HG02759 (cell line): ENCODE data around the gene ADAP2.
"Not testable (repeated sequence)": the region's sequence is repeated elsewhere in the genome, so short reads cannot be mapped to it uniquely, and the experiment has no call there.

Experiments used
- ATAC-seq: cut with Tn5 transposase; IDR thresholded peaks from one replicate; pipeline ENCODE4 v1.9.1; 2021; ENCODE audit warnings: mild to moderate bottlenecking, moderate library complexity; ENCODE audit not compliant: unreplicated experiment

ADAP2 gene

DNA sequence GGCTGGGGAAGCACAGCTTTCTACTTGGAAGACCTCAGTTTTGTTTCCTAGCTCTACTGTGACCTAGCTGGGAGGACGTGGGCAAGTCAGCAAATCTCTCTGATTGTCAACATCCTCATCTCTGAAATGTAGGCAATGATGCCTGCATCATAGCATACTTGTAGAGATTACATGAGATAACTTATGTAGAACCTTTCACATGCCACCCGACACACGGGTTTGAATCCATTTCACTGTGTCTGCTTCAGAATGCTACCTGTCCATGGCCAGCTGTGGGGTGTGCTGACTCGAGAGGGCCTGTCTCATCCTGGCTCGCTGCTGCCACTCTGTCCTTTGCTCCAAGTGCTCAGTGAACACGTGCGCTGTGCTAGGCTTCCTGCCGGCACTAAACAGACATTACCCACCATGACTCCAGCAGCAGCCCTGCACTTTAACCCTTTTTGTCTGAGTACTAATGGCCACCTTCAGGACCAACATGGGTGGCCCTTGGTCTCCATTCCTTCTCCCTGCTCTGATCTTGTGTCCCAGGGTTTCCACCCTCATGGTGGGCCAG is 7.4 kb downstream of the ADAP2 start:
- ATAC-seq = no peak

DNA sequence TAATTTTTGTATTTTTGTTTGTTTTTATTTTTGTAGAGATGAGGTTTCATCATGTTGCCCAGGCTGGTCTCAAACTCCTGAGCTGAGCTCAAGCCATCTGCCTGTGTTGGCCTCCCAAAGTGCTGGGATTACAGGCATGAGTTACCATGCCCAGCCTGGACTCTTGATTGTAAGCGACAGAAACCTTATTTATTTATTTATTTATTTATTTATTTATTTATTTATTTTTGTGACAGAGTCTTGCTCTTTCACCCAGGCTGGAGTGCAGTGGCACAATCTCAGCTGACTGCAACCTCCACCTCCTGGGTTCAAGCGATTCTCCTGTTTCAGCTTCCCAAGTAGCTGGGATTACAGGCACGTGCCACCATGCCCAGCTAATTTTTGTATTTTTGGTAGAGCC is 8.1 kb downstream of the ADAP2 start:
- ATAC-seq = not testable (repeated sequence)

DNA sequence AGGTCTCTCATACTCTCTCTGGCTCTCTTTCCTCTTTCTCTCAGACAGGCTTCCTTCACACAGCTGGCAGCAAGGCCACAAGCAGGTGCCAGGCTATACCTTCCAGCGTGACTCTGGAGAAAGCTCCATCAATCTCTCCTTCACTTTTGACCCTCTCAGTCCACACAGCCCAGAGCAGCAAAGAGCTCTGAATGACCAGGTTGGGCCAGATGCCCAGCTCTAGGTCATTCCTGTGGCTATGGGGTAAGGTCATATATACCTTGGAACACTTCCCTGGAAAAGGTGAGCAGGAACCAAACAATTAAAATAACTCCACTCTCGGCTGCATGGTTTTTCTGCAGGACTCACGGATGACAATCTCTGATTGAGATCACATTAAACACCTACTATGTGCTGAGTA is 8.8 kb downstream of the ADAP2 start:
- ATAC-seq = no peak

DNA sequence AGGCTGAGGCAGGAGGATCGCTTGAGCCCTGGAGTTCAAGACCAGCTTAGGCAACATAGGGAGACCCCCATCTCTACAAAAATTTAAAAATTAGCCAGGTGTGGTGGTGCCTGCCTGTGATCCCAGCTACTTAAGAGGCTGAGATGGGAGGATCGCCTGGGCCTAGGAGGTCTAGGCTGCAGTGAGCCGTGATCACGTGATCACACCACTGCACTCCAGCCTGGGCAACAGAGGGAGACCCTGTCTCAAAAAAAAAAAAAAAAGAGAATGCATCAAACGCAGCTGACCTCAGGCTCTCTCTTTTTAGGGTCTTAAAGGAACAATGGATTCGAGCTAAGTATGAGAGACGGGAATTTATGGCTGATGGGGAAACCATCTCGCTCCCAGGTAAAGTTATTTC is 9.8 kb downstream of the ADAP2 start:
- ATAC-seq = not testable (repeated sequence)

DNA sequence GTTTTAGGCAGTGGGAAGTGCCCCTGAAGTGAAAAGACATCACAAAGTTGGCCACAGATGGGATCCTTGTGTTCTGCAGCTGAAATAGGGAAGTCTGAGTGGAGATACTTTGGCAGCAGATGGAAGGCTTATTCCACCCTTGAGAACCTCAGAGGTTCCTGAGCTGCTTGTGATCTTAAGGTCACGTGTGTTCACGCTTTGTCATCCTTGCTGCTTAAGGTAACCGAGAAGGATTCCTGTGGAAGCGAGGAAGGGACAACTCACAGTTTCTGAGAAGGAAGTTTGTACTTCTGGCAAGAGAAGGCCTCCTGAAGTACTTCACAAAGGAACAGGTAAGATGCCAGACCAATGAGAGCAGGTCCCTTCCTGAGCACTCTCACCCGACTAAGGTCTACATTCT is 12.2 kb downstream of the ADAP2 start:
- ATAC-seq = no peak

DNA sequence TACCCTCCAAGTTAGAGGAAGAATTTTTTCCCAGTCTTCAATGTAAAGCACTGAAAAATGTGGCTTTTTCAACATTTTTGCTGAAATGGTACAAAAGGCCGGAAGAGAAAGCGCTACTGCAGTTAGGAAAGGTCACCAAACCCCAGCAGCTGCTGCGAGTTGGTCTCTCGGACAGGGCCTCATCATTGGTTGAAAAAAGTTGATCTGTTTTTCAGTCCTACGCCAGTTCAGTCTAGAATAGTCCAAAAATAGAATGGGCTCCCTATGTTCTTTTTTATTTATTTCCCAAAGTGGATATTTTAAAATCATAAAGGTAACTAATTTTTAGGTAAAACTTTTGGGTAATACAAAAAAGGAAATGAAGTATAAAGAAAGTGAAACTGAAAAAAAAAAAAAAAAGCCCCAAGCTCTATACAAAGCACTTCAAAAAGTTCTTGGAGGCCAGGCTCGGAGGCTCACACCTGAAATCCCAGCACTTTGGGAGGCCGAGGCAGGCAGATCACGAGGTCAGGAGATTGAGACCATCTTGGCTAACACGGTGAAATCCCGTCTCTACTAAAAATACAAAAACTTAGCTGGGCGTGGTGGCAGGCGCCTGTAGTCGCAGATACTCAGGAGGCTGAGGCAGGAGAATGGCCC is 17.4 kb downstream of the ADAP2 start:
- ATAC-seq = no peak

DNA sequence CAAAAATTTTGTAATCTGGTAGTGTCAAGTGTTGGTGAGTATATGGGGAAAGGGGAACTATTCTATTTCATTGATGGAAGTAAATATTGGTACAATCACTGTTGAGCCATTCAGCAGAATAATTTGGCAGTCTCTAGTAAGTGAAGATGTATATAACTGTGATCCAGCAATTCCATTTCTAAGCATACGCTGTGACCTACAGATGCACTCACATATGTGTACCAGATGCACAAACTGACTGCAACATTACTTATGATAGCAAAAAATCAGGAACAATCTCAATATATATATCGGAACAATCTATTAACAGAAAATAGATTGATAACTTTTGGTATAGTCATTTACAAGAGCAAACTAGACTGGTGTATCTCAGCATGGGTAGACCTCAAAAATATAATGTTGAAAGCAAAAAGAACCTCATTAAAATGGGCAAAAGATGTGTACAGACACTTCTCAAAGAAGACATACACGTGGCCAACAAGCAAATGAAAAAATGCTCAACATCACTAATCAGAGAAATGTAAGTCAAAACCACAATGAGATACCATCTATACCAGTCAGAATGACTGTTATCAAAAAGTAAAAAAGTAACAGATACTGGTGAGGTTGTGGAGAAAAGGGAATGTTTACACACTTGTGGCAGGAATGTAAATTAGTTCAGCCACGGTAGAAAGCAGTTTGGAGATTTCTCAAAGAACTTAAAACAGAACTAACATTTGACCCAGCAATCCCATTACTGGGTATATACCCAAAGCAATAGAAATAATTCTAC is 20.7 kb downstream of the ADAP2 start:
- ATAC-seq = no peak

DNA sequence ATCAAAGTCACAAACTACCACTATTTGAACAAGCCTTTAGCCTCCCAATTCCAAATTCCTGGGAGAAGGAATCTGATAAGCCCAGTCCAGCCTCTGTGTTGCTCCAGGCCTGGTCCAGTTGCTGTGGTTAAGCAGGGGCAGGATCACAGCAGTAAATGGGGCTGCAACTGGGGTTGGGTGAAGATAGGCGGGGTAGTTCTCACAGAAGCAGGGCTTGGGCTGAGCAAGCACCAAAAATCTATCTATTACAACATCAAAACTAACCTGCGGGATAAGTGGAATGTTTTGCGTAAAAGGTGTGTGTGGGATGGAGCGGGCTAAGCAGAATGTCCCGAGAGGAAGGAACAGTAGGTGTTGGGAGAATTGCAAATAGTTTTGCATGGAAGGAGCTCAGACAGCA is 26.1 kb downstream of the ADAP2 start:
- no peak for ATAC-seq

DNA sequence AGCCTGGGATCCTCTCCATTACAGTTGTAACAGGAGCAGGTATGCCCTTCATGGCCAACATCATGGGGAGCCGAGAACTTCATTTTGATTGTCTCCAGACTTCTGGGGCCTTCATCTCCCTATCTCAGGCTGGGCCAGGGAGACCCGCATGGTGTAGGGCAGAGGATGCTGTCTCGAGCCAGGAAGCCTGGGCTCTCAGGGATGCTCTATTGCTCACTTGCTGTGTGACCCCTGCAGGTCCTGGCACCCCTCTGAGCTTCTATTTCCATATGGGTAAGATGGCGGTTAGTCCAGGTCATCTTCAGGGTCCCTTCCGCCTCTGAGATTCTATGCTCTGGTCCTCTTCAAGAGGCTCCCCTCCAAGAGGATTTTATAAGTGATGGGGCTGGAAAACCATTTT is 28.4 kb downstream of the ADAP2 start:
- ATAC-seq = no peak

DNA sequence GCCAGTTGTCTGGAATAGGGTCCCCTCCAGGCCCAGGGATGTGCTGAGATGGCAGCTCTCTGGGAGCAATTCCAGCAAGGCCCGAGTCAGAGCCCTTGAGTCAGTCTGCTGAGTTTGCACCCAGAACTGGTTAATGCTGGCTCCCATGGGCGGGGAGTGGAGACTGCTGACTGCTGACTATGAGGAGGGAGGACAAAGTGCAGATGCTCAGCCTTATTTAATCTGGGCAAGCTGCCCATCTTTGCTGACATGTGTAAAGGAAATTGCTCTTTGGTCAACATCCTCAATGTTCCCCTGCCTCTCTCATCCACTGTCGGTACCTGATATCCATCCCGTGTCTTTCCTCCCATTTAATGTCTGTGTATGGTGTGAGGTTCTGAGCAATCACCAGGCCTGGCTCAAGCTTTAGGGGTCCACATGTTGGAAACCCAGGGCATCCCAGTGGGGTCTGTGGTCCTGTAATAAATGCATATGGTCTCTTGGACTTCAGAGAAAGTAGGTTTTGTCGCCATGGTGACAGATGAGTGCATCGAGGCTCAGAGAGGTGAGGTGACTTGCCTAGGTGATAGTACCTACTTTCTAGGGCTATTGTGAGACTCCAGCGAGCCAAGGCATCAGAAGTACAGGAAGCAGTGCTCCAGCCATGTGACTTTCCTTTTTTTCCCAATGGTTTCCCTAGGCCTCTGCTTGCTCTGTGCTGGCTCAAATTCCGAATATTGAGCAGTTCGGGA is 29.1 kb downstream of the ADAP2 start:
- no peak for ATAC-seq

DNA sequence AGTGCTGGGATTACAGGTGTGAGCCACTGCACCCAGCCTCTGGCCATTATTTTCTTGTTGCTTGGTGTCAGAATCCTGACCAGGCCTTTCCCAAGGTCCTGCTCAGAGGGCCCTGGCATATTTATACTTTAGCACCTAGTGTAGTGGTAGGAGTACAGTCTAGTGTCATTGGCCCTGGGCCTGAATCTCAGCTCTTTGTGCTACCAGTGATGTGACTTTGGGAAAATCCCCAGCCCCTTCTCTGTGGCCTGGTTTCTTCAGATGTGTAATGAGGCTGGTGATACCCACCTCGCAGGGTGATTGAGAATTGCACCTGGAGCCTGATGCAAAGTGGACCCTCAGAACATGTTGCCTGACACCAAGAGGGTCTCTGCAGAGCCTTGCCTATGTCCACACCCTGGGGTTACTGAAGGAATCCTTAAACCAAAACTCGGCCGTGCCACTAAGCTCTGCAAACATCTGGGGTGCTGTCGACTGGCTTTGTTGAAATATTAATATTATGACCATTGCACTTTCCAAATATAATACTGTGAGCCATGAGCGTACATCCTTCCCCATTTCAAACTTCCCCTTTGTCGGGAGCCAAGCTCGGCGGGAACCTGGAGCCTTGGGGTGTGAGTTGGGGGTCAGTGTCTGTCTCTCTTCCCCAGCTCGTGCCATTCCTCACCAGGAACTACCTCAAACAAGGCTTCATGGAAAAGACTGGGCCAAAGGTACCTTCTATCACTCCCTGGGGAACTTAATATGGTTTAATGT is 31.1 kb downstream of the ADAP2 start:
- ATAC-seq = no peak

DNA sequence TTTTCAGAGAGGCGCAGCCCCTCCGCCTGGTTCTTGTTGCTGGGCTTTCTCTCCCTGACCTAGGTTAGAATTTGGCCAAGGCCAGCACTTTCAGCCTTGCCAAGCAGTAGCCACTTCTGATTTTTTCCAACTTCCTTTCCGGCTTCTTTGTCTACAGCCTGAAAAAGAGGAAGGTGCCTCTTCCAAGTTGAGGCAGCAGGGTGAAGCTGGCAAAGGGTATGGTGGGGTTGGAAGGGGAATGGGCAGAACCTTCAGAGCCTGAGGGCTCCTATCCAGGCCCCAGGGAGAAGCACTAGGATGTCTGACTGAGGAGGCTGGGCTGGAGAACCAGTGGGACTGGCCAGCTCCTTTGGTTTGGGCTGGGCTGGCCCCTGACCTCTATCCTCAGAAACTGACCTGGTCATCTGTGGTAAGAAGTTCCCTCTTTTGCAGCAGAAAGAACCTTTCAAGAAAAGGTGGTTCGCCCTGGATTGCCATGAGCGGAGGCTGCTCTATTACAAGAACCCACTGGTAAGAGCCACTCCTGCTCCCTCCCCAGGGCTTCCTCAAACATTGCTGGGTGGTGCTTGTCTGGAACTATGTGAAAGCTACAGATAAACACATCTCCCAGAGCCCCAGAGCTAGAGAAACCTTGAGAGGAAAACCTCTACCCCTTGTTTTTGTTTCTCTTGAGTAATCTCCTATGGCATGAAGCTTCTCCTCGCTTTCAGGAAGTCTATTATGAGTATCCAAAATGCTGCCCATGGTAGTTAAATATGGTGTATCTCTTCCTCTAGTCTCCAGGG is 32.5 kb downstream of the ADAP2 start:
- no peak for ATAC-seq

DNA sequence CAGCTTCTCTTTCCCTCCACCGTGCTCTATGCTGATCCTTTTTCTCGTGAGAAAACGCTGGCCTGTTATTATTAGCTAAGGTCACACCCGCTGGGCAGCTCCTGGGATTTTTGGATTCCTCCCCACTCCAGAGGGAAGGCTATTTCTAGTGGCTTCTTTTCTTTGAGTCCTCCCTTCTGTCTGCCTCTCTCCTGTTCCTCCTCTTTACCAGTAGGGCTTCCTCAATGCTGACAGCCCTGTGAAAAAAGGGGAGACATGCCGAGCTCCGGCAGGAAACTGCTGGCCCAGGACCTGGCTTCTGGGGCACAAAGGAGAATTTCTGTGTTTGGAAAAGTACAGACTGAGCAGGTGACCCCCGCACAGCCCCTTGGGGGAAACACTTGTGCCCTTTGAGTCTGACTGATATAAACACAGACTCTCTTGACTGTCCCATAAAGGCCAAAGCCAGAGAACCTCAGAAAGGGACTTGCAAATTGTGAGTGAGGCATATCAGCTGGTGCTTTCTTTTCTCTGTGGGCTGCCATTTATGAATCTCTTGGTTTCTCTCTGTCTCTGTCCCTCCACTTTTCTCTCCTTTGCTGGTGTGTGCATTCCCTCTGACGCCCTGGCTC is 35.1 kb downstream of the ADAP2 start:
- no peak for ATAC-seq

DNA sequence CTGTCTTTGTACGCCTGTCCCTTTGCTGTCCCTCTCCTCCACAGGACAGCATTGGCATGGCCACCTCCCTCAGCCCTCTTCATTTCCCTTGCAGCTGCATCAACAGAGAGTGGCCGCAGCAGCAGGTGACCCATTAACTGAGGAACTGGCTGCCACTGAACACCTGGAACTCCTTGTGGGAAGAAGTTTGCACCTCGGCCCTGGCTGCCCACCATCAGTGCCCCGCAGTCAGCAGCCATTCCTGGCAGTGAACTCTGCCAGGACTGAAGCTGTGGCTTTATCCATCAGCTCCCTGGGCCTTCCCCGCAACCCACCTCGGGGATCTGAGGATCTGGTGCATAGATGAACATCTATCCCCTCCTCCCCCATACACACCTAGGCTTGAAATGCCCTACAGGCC is 36.0 kb downstream of the ADAP2 start:
- no peak for ATAC-seq

DNA sequence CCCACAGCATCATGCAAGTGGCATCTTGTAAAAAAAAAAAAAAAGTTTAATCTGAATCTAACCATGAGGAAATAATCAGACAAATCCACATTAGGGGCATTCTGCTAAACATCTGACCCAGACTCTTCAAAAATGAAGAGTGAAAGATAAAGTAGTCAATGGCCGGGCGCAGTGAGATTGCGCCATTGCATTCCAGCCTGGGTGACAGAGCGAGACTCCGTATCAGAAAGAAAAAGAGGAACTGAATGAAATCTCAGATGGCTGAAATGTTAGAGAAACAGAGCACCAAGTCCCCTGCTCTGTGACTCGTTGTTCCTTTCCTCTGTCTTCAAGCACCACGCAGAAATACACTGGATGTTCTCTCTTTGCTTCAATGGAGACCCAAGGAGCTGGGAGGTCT is 36.4 kb downstream of the ADAP2 start:
- no peak for ATAC-seq

DNA sequence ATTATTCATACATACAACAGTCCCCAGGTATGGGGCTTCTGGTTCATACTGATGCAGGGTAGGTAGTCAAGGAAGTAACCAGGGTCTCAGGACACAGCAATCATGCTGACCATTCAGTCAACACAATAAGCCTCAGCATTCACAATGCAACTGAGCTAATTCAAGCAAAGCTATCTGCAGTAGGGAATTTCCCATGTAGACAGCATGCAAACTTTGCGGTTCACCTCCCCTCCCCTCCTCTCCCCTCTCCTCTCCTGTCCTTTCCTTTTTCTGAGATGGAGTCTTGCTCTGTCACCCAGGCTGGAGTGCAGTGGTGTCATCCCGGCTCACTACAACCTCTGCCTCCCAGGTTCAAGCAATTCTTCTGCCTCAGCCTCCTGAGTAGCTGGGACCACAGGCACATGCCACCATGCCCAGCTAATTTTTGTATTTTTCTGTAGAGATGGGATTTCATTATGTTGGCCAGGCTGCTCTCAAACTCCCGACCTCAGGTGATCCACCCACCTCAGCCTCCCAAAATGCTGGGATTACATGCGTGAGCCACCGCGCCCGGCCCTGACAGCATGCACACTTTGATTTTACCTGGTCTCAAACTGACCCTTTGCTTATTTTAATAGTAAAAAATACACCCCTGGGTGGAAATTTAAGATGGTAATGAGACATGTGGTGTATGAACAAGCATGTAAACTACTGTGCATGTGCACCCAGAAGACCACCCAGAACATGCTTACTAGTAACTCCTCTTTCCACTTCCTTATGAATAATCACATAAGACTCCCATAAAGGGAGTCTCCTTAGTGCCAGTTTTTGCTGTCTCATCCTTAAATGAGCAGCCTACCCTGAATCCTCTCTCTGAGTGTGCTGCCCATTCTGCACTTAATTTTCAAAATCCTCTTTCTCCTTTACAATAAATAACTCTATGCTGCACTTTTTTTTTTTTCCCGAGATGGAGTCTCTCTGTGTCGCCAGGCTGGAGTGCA is 39.8 kb downstream of the ADAP2 start:
- peak; percentile 74 for ATAC-seq

DNA sequence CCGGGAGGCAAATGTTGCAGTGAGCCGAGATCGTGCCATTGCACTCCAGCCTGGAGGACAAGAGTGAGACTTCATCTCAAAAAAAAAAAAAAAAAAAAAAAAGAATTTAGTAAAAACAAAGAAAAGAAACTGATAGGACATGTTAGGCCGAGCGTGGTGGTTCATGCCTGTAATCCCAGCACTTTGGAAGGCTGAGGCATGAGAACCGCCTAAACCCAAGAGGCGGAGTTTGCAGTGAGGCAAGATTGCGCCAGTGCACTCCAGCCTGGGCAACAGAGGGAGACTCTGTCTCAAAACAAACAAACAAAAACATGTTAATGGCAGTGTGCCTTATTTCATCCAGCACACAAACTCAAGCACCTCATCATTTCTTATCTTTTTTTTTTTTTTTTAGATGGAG is 42.6 kb downstream of the ADAP2 start:
- not testable (repeated sequence) for ATAC-seq

DNA sequence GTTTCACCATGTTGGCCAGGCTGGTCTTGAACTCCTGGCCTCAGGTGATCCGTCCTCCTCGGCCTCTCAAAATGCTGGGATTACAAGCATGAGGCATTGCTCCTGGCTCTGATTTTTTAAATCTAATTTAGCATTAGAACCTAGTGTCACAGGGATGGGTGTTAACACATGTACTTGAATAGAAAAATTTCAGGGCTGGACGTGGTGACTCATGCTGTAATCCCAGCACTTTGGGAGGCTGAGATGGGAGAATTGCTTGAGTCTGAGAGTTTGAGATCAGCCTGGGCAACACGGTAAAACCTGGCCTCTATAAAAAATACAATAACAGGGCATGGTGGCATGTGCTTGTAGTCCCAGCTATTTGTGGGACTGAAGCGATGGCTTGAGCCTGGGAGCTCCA is 43.1 kb downstream of the ADAP2 start:
- no peak for ATAC-seq

DNA sequence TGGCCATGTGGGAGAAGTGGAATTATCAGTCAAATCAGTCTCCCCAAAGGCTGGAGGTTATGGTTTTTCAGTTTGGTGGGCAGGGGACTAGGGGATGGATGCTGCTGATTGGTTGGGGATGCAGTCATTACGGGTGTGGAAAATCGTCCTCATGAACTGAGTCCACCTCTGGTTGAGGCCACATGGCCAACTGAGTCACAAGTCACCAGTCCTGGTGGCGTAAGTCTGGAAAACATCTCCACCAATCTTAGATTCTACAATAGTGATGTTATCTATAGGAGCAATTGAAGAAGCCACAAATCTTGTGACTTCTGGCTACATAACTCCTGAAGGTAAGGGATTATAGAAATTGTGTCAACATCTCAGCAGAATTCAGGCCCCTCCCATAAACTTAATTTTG is 43.9 kb downstream of the ADAP2 start:
- no peak for ATAC-seq
